ENCODE data around the gene LMBRD1.

LMBRD1 gene

DNA sequence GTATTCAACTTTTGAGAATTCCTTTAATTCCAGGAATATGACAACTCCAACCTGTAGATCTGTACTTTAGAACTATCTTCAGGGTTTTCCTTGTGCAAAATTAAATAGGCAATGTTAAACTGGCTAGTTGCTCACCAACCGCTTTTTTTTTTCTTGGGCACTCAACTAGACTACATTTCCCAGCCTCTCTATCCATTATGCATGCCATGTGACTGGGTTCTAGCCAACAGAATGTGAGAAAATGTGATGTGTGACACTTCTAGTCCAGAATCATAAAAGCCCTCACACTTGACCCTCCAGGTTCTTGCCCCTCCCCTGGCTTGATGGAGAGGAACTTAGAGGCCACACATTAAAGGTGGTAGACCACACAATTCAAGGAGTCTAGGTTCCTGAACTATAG lies 166.0 kb downstream of the LMBRD1 start:
- H3K9ac ChIP-seq (ENCODE audit: low read depth, low read length, poor library complexity) = no peak overlapping the region
- no peaks in the 10 kb centered on the region for H3K36me3 ChIP-seq (replicated peaks in 1 of 2; ENCODE audit: control insufficient read depth in 2 of 2, insufficient read depth in 2 of 2, low read length in 2 of 2)
- no peak overlapping the region for H2BK15ac ChIP-seq (ENCODE audit: low read length)
- no peaks in the 10 kb centered on the region for H3K79me1 ChIP-seq (ENCODE audit: low read depth, low read length)
- no peak overlapping the region for H3K18ac ChIP-seq (ENCODE audit: low read length)
- H4K8ac ChIP-seq (ENCODE audit: low read depth, low read length) = no peak overlapping the region
- no CpG with 5 or more reads among the region's 1 CpG for WGBS, 2 donors (ENCODE audit: extremely low coverage in 2 of 2, insufficient read length in 2 of 2, insufficient replicate concordance in 1 of 2)
- peak overlapping the region; percentile 84 for H2AFZ ChIP-seq (ENCODE audit: low read length)
- H3K9me3 ChIP-seq (replicated peaks in 1 of 2; ENCODE audit: control insufficient read depth in 2 of 2, insufficient read depth in 1 of 2, low read depth in 1 of 2, low read length in 2 of 2) = no peaks in the 10 kb centered on the region
- no peak overlapping the region for H3K14ac ChIP-seq (ENCODE audit: low read length)
- H2AK5ac ChIP-seq (ENCODE audit: low read depth, low read length) = no peak overlapping the region
- H3K4me1 ChIP-seq (ENCODE audit: control insufficient read depth in 2 of 2, insufficient read depth in 1 of 2, low read depth in 1 of 2, low read length in 2 of 2) = peaks cover 5 to 10% of the 10 kb centered on the region in 2 donors
- H3K27ac ChIP-seq (replicated peaks; ENCODE audit: low read length) = no peak overlapping the region
- no peak overlapping the region for H3K4me2 ChIP-seq (ENCODE audit: insufficient read depth, low read length, poor library complexity, severe bottlenecking)
- H3K23ac ChIP-seq (ENCODE audit: low read depth, low read length, poor library complexity) = no peak overlapping the region
- H2BK120ac ChIP-seq (ENCODE audit: low read depth, low read length) = no peak overlapping the region
- no peaks in the 10 kb centered on the region for H3K27me3 ChIP-seq (ENCODE audit: control insufficient read depth in 3 of 3, insufficient read depth in 3 of 3, low read depth in 1 of 3, low read length in 3 of 3)
- no peak overlapping the region for H2BK12ac ChIP-seq (ENCODE audit: low read length)
- H4K91ac ChIP-seq (ENCODE audit: low read depth, low read length, poor library complexity) = no peak overlapping the region
- no peak for DNase-seq (ENCODE audit: low spot score)
- no peak overlapping the region for H2BK5ac ChIP-seq (ENCODE audit: low read length)
- no peak overlapping the region for H3K4ac ChIP-seq (ENCODE audit: low read length)
- no peak overlapping the region for H3K4me3 ChIP-seq (ENCODE audit: low read length in 2 of 2)

DNA sequence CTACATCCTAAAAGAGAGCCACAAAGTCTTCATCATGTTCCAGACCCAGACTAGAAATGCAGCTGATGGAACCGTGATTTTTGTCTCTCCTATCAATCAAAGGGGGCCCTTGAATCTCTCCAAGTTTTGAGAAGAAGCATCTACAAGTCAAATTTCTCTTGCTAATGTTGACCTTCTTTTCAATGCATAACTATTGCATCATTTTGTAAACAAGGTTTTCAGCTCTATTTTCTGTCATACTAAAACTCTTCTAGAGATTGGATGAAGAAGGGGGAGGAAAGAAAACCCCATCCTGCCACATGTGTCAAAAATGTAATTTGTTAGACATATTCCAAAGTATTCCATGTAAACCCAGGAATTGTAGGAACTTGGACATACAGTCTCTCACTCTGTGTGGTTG lies 169.2 kb downstream of the LMBRD1 start:
- Histone ChIP-seq H3K9me3 (replicated peaks in 1 of 2; ENCODE audit: control insufficient read depth in 2 of 2, insufficient read depth in 1 of 2, low read depth in 1 of 2, low read length in 2 of 2) (no peaks in the 10 kb centered on the region), H2BK15ac (ENCODE audit: low read length) (no peak overlapping the region), H3K9ac (ENCODE audit: low read depth, low read length, poor library complexity) (no peak overlapping the region), H4K8ac (ENCODE audit: low read depth, low read length) (no peak overlapping the region), H2BK12ac (ENCODE audit: low read length) (no peak overlapping the region), H2BK5ac (ENCODE audit: low read length) (no peak overlapping the region), H3K23ac (ENCODE audit: low read depth, low read length, poor library complexity) (no peak overlapping the region), H2BK120ac (ENCODE audit: low read depth, low read length) (no peak overlapping the region), H3K27me3 (ENCODE audit: control insufficient read depth in 3 of 3, insufficient read depth in 3 of 3, low read depth in 1 of 3, low read length in 3 of 3) (no peaks in the 10 kb centered on the region), H3K14ac (ENCODE audit: low read length) (no peak overlapping the region), H3K79me1 (ENCODE audit: low read depth, low read length) (no peaks in the 10 kb centered on the region), H3K18ac (ENCODE audit: low read length) (no peak overlapping the region), H3K27ac (replicated peaks; ENCODE audit: low read length) (no peak overlapping the region), H3K4me1 (ENCODE audit: control insufficient read depth in 2 of 2, insufficient read depth in 1 of 2, low read depth in 1 of 2, low read length in 2 of 2) (peaks cover 7 to 22% of the 10 kb centered on the region in 2 donors), H3K4ac (ENCODE audit: low read length) (no peak overlapping the region), H3K36me3 (replicated peaks in 1 of 2; ENCODE audit: control insufficient read depth in 2 of 2, insufficient read depth in 2 of 2, low read length in 2 of 2) (no peaks in the 10 kb centered on the region), H3K4me2 (ENCODE audit: insufficient read depth, low read length, poor library complexity, severe bottlenecking) (no peak overlapping the region), H2AFZ (ENCODE audit: low read length) (no peak overlapping the region), H4K91ac (ENCODE audit: low read depth, low read length, poor library complexity) (no peak overlapping the region), H2AK5ac (ENCODE audit: low read depth, low read length) (no peak overlapping the region), H3K4me3 (ENCODE audit: low read length in 2 of 2) (no peak overlapping the region)
- WGBS, 2 donors (ENCODE audit: extremely low coverage in 2 of 2, insufficient read length in 2 of 2, insufficient replicate concordance in 1 of 2) = no CpG with 5 or more reads among the region's 1 CpG
- no peak for DNase-seq (ENCODE audit: low spot score)

DNA sequence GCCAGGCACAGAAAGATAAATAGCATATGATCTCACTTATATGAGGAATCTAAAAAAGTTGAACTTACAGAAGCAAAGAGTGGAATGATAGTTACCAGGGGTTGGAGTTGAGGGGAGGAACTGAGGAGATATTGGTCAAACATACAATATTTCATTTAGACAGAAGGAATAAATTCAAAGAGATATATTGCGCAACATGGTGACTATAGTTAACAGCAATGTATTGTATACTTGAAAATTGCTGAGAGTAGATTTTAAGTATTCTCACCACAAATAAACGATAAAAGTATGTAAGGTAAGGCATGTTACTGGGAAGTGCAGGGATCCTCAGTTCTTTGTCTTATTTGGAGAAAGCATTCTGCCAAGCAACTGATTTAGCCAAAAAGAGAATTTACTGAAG lies 171.9 kb downstream of the LMBRD1 start:
- no peak overlapping the region for H3K14ac ChIP-seq (ENCODE audit: low read length)
- no peak overlapping the region for H2BK120ac ChIP-seq (ENCODE audit: low read depth, low read length)
- H3K9me3 ChIP-seq (replicated peaks in 1 of 2; ENCODE audit: control insufficient read depth in 2 of 2, insufficient read depth in 1 of 2, low read depth in 1 of 2, low read length in 2 of 2) = no peaks in the 10 kb centered on the region
- no peak overlapping the region for H3K27ac ChIP-seq (replicated peaks; ENCODE audit: low read length)
- no peak overlapping the region for H2AK5ac ChIP-seq (ENCODE audit: low read depth, low read length)
- no peaks in the 10 kb centered on the region for H3K27me3 ChIP-seq (ENCODE audit: control insufficient read depth in 3 of 3, insufficient read depth in 3 of 3, low read depth in 1 of 3, low read length in 3 of 3)
- no peak overlapping the region for H2AFZ ChIP-seq (ENCODE audit: low read length)
- no CpG with 5 or more reads among the region's 2 CpGs for WGBS, 2 donors (ENCODE audit: extremely low coverage in 2 of 2, insufficient read length in 2 of 2, insufficient replicate concordance in 1 of 2)
- H3K4ac ChIP-seq (ENCODE audit: low read length) = no peak overlapping the region
- H2BK15ac ChIP-seq (ENCODE audit: low read length) = no peak overlapping the region
- H3K79me1 ChIP-seq (ENCODE audit: low read depth, low read length) = no peaks in the 10 kb centered on the region
- DNase-seq (ENCODE audit: low spot score) = no peak
- H3K36me3 ChIP-seq (replicated peaks in 1 of 2; ENCODE audit: control insufficient read depth in 2 of 2, insufficient read depth in 2 of 2, low read length in 2 of 2) = no peaks in the 10 kb centered on the region
- H3K18ac ChIP-seq (ENCODE audit: low read length) = no peak overlapping the region
- H3K4me3 ChIP-seq (ENCODE audit: low read length in 2 of 2) = no peak overlapping the region
- H3K4me1 ChIP-seq (ENCODE audit: control insufficient read depth in 2 of 2, insufficient read depth in 1 of 2, low read depth in 1 of 2, low read length in 2 of 2) = peaks cover 2 to 17% of the 10 kb centered on the region in 2 donors
- no peak overlapping the region for H2BK12ac ChIP-seq (ENCODE audit: low read length)
- no peak overlapping the region for H3K23ac ChIP-seq (ENCODE audit: low read depth, low read length, poor library complexity)
- no peak overlapping the region for H3K4me2 ChIP-seq (ENCODE audit: insufficient read depth, low read length, poor library complexity, severe bottlenecking)
- H3K9ac ChIP-seq (ENCODE audit: low read depth, low read length, poor library complexity) = no peak overlapping the region
- no peak overlapping the region for H2BK5ac ChIP-seq (ENCODE audit: low read length)
- H4K8ac ChIP-seq (ENCODE audit: low read depth, low read length) = no peak overlapping the region
- H4K91ac ChIP-seq (ENCODE audit: low read depth, low read length, poor library complexity) = no peak overlapping the region

All from neuronal stem cell (in vitro differentiated cells).